WTC11 (cell line): ENCODE measurements around the gene CDK11A. TPM values are rescaled to one million over a fixed set of nuclear protein-coding genes. Genes with fewer than 3 reads are reported as not detected.

ENCODE experiments used
- ATAC-seq: fragments of 200-7000 bp; cut with Tn5 transposase; 2 replicates; pipeline ENCODE4 v1.10.0; 2021; ENCODE audit warnings: mild to moderate bottlenecking, moderate library complexity
- CTCF ChIA-PET: fragments of 300-600 bp; sonication (Branson Sonifier 250); formaldehyde crosslinking; loops from one replicate; lab custom pipeline; 2021; ENCODE audit warnings: antibody characterized with exemption; lab: Charles Lee
- POLR2A ChIA-PET: fragments of 350-600 bp; sonication (Branson Sonifier 250); formaldehyde crosslinking; loops from one replicate; lab custom pipeline; 2021; ENCODE audit warnings: antibody characterized with exemption; lab: Charles Lee
- DNase-seq: peaks from one replicate; pipeline ENCODE4 v3.0.0; 2021; ENCODE audit warnings: low spot score
- H3K27ac Mint-ChIP-seq: 2 replicates; pipeline ENCODE4 v1.8.0; 2021; ENCODE audit warnings: mixed read lengths
- H3K27me3 Mint-ChIP-seq: 2 replicates; pipeline ENCODE4 v1.8.0; 2021; ENCODE audit warnings: low read depth, mild to moderate bottlenecking, moderate library complexity, mixed read lengths
- H3K36me3 Mint-ChIP-seq: 2 replicates; pipeline ENCODE4 v1.8.0; 2021; ENCODE audit warnings: mixed read lengths
- H3K4me1 Mint-ChIP-seq: 2 replicates; pipeline ENCODE4 v1.8.0; 2022; ENCODE audit warnings: mixed read lengths
- H3K4me3 Mint-ChIP-seq: 2 replicates; pipeline ENCODE4 v1.8.0; 2021; ENCODE audit warnings: mild to moderate bottlenecking, moderate library complexity, mixed read lengths
- H3K9me3 Mint-ChIP-seq: 2 replicates; pipeline ENCODE4 v1.8.0; 2021; ENCODE audit warnings: mixed read lengths
- CREB1 ChIP-seq: sonication (generic); formaldehyde crosslinking; IDR thresholded peaks from 2 replicates; pipeline ENCODE4 v1.8.0; 2023; ENCODE audit warnings: mild to moderate bottlenecking, missing genetic modification reagents
- E2F1 ChIP-seq: sonication (generic); formaldehyde crosslinking; IDR thresholded peaks from 2 replicates; pipeline ENCODE4 v1.8.0; 2022; ENCODE audit warnings: mild to moderate bottlenecking, missing genetic modification reagents
- ERG ChIP-seq: fragments of 250-450 bp; sonication (Bioruptor Pico); IDR thresholded peaks from 2 replicates; pipeline ENCODE4 v1.8.0; 2021; ENCODE audit warnings: mild to moderate bottlenecking
- ESRRA ChIP-seq: sonication (generic); formaldehyde crosslinking; IDR thresholded peaks from 2 replicates; pipeline ENCODE4 v1.8.1; 2022; ENCODE audit warnings: mild to moderate bottlenecking, missing genetic modification reagents, borderline replicate concordance
- IRF2 ChIP-seq: sonication (generic); formaldehyde crosslinking; IDR thresholded peaks from 2 replicates; pipeline ENCODE4 v1.8.0; 2022; ENCODE audit warnings: low read depth, missing genetic modification reagents, borderline replicate concordance
- KAT7 ChIP-seq: sonication (generic); formaldehyde crosslinking; IDR thresholded peaks from 2 replicates; pipeline ENCODE4 v1.8.1; 2023; ENCODE audit warnings: missing genetic modification reagents, mild to moderate bottlenecking, borderline replicate concordance
- NR1H2 ChIP-seq: sonication (generic); formaldehyde crosslinking; IDR thresholded peaks from 2 replicates; pipeline ENCODE4 v1.9.0; 2021; ENCODE audit warnings: mild to moderate bottlenecking, moderate library complexity, missing genetic modification reagents
- NR2C2 ChIP-seq: sonication (generic); formaldehyde crosslinking; IDR thresholded peaks from 2 replicates; pipeline ENCODE4 v1.8.0; 2022; ENCODE audit warnings: mild to moderate bottlenecking, missing genetic modification reagents
- PREB ChIP-seq: sonication (generic); formaldehyde crosslinking; IDR thresholded peaks from 2 replicates; pipeline ENCODE4 v1.8.1; 2022; ENCODE audit warnings: mild to moderate bottlenecking, missing genetic modification reagents, moderate library complexity, borderline replicate concordance
- RORB ChIP-seq: fragments of 250-450 bp; sonication (Bioruptor Pico); IDR thresholded peaks from 2 replicates; pipeline ENCODE4 v1.9.0; 2021; ENCODE audit warnings: mild to moderate bottlenecking
- TCF7 ChIP-seq: sonication (generic); formaldehyde crosslinking; IDR thresholded peaks from 2 replicates; pipeline ENCODE4 v1.8.0; 2022; ENCODE audit warnings: mild to moderate bottlenecking, low read depth, missing genetic modification reagents, moderate library complexity
- USF2 ChIP-seq: sonication (generic); formaldehyde crosslinking; IDR thresholded peaks from 2 replicates; pipeline ENCODE4 v1.8.1; 2023; ENCODE audit warnings: mild to moderate bottlenecking, missing genetic modification reagents, moderate library complexity
- ZBTB21 ChIP-seq: sonication (generic); formaldehyde crosslinking; IDR thresholded peaks from 2 replicates; pipeline ENCODE4 v1.8.1; 2023; ENCODE audit warnings: mild to moderate bottlenecking, missing genetic modification reagents, borderline replicate concordance
- ZNF121 ChIP-seq: sonication (generic); formaldehyde crosslinking; IDR thresholded peaks from 2 replicates; pipeline ENCODE4 v1.8.0; 2023; ENCODE audit warnings: missing genetic modification reagents
- ZNF281 ChIP-seq: sonication (generic); formaldehyde crosslinking; IDR thresholded peaks from 2 replicates; pipeline ENCODE4 v1.8.0; 2023; ENCODE audit warnings: mild to moderate bottlenecking, missing genetic modification reagents
- ZNF423 ChIP-seq: fragments of 250-450 bp; sonication (Bioruptor Pico); IDR thresholded peaks from 2 replicates; pipeline ENCODE4 v2.1.2; 2022; ENCODE audit warnings: mild to moderate bottlenecking, moderate library complexity
- ZNF425 ChIP-seq: fragments of 250-450 bp; sonication (Bioruptor Pico); conservative IDR thresholded peaks from 2 replicates; pipeline ENCODE4 v1.9.0; 2021; ENCODE audit warnings: mild to moderate bottlenecking
- ZNF532 ChIP-seq: fragments of 250-450 bp; sonication (Bioruptor Pico); IDR thresholded peaks from 2 replicates; pipeline ENCODE4 v1.9.0; 2021; ENCODE audit warnings: mild to moderate bottlenecking, borderline replicate concordance
- total RNA-seq: library from RNA; stranded (reverse); gene quantifications from 3 replicates; pipeline ENCODE4 v1.2.3, GENCODE V29; 2021

Gene CDK11A
- total RNA-seq, 1 experiment from 2014 or later, result 54.7 TPM

GRCh38 chr1:1758059-1758621 is 34.0 kb upstream of the CDK11A start (continued):
- TF ChIP-seq ZNF121 (CRISPR knock-in tag), result no peak
- TF ChIP-seq PREB (CRISPR knock-in tag), result no peak
- TF ChIP-seq KAT7 (CRISPR knock-in tag), result no peak
- no peak for TF ChIP-seq RORB
- no peak for TF ChIP-seq ESRRA (CRISPR knock-in tag)
- no peak for TF ChIP-seq ZBTB21
- no peak for TF ChIP-seq TCF7 (CRISPR knock-in tag)
- no peak for TF ChIP-seq E2F1
- TF ChIP-seq ZNF425 (CRISPR knock-in tag), result no peak
- TF ChIP-seq NR1H2 (CRISPR knock-in tag), result no peak
- TF ChIP-seq CREB1, result no peak
- no peak for TF ChIP-seq USF2
- TF ChIP-seq ZNF281 (CRISPR knock-in tag), result no peak

GRCh38 chr1:1757422-1758058 is 33.4 kb upstream of the CDK11A start:
- no peaks in the 10 kb centered on the region for H3K4me1 Mint-ChIP-seq
- ATAC-seq, result no peak
- TF ChIP-seq PREB (CRISPR knock-in tag) (no peak), ZNF532 (CRISPR knock-in tag) (no peak), NR2C2 (CRISPR knock-in tag) (no peak), IRF2 (CRISPR knock-in tag) (no peak), ZNF121 (CRISPR knock-in tag) (no peak), ERG (no peak), USF2 (no peak), RORB (no peak), ZNF423 (CRISPR knock-in tag) (no peak)
- no peak overlapping the region for H3K4me3 Mint-ChIP-seq
- CTCF ChIA-PET, result interaction anchor here (0.9 kb wide), 1 partner anchor 152 kb away, joined by 3 read pairs; no protein-coding TSS in a partner anchor
- H3K36me3 Mint-ChIP-seq, result peaks cover 45% of the 10 kb centered on the region
- no peak for DNase-seq
- no peak overlapping the region for H3K27ac Mint-ChIP-seq
- POLR2A ChIA-PET, result no interaction called here
- no peaks in the 10 kb centered on the region for H3K9me3 Mint-ChIP-seq
- H3K27me3 Mint-ChIP-seq, result no peaks in the 10 kb centered on the region
